Endothelial cell of umbilical vein (primary cell): ENCODE measurements around the gene ASB7.

Experiments
- CTCF ChIP-seq, 2 donors: IDR thresholded peaks; 1 replicate in 1 of 2; 2 replicates in 1 of 2; pipeline ENCODE4 v1.5.1; 2011; ENCODE audit warnings: low read length in 2 of 2, mild to moderate bottlenecking in 2 of 2, moderate library complexity in 2 of 2, control low read depth in 1 of 2, inconsistent platforms in 1 of 2, low read depth in 1 of 2; ENCODE audit not compliant: insufficient read depth in 1 of 2; ENCODE audit errors: extremely low read depth in 1 of 2
- EZH2 ChIP-seq: IDR thresholded peaks from 2 replicates; pipeline ENCODE4 v1.6.1; 2012; ENCODE audit warnings: borderline replicate concordance, low read depth, mild to moderate bottlenecking, moderate library complexity, low read length, inconsistent platforms; ENCODE audit not compliant: severe bottlenecking
- MAX ChIP-seq: IDR thresholded peaks from 2 replicates; pipeline ENCODE4 v1.6.1; 2011; ENCODE audit not compliant: insufficient read depth, insufficient read length
- POLR2A ChIP-seq: IDR thresholded peaks from 2 replicates; pipeline ENCODE4 v1.6.1; 2012; ENCODE audit warnings: low read depth, mild to moderate bottlenecking, control low read depth, low read length
- POLR2AphosphoS5 ChIP-seq: IDR thresholded peaks from 2 replicates; pipeline ENCODE4 v1.6.1; 2012; ENCODE audit warnings: low read depth, mild to moderate bottlenecking, control low read depth, low read length, moderate library complexity; ENCODE audit not compliant: insufficient read depth

GRCh38 chr15:100613208-100613607, 10.8 kb downstream of the ASB7 start:
- TF ChIP-seq CTCF (IDR thresholded peaks at IDR 0.05; ENCODE audit: extremely low read depth in 1 of 2, insufficient read depth in 1 of 2, low read depth in 1 of 2, low read length in 2 of 2) (no peak), POLR2AphosphoS5 (no peak), EZH2 (no peak), POLR2A (no peak), MAX (no peak)
